Small intestine (tissue), 7 donors: ENCODE measurements around the gene CDH2. TPM values are rescaled to one million over a fixed set of nuclear protein-coding genes. Genes with fewer than 3 reads are reported as not detected.

Experiments
- DNase-seq, 2 donors: peaks; one replicate each; pipeline versions ENCODE4 v3.0.0 to v3.0.0-alpha.2; 2013
- FAIRE-seq: peaks from 2 replicates; lab custom pipeline; 2012; peaks lifted over from hg19 to GRCh38; lab: Jason Lieb, UNC
- H3K27ac ChIP-seq, 3 donors: one replicate each; pipeline ENCODE4 v1.5.1; 2013; ENCODE audit warnings: low read length in 2 of 3, mild to moderate bottlenecking in 2 of 3, control low read depth in 1 of 3, inconsistent platforms in 1 of 3, low read depth in 1 of 3, moderate library complexity in 1 of 3
- H3K27me3 ChIP-seq, 3 donors: one replicate each; pipeline ENCODE4 v1.6.1; 2013; ENCODE audit warnings: low read length in 3 of 3, inconsistent platforms in 1 of 3; ENCODE audit not compliant: control insufficient read depth in 3 of 3, insufficient read depth in 3 of 3
- H3K36me3 ChIP-seq, 3 donors: one replicate each; pipeline ENCODE4 v1.6.1; 2013; ENCODE audit warnings: low read length in 3 of 3, inconsistent platforms in 1 of 3, low read depth in 1 of 3, mild to moderate bottlenecking in 1 of 3, moderate library complexity in 1 of 3; ENCODE audit not compliant: control insufficient read depth in 3 of 3, insufficient read depth in 2 of 3
- H3K4me1 ChIP-seq, 3 donors: one replicate each; pipeline ENCODE4 v1.6.1; 2013; ENCODE audit warnings: low read length in 2 of 3, inconsistent platforms in 1 of 3, low read depth in 1 of 3, mild to moderate bottlenecking in 1 of 3, moderate library complexity in 1 of 3; ENCODE audit not compliant: control insufficient read depth in 3 of 3, insufficient read depth in 2 of 3
- H3K4me3 ChIP-seq, 3 donors: one replicate each; pipeline ENCODE4 v1.5.1; 2013; ENCODE audit warnings: low read length in 3 of 3, control low read depth in 1 of 3, inconsistent platforms in 1 of 3, low read depth in 1 of 3, mild to moderate bottlenecking in 1 of 3, moderate library complexity in 1 of 3
- H3K9me3 ChIP-seq, 2 donors: one replicate each; pipeline ENCODE4 v1.6.1; 2013; ENCODE audit warnings: low read depth in 1 of 2, low read length in 1 of 2; ENCODE audit not compliant: control insufficient read depth in 2 of 2, insufficient read depth in 1 of 2
- WGBS, 3 donors: extraction: QIAGEN DNeasy Blood & Tissue Kit; methylation state at CpG; one replicate each; pipeline ENCODE4 v1.1.7; 2013; 5-methylcytosine and 5-hydroxymethylcytosine counted together
- polyA plus RNA-seq, 4 donors: library from polyadenylated mRNA; stranded (reverse) in 3 of 4; unstranded in 1 of 4; fragments of 200-250 nt in 3 of 4; fragments of 120-200 nt in 1 of 4; gene quantifications; one replicate each; pipeline versions ENCODE4 v1.2.1 to v1.2.3, GENCODE V29; 2013
- donor health status: healthy with polysubstance abuse.
- donor health status: control.
- donor health status: control.
- donor health status: Bipolar disorder and iron deficiency.
- donor health status: healthy.

CDH2 gene
- polyA plus RNA-seq, 4 donors = 1.1 to 8.9 (median 1.5) TPM; not detected in 1

- Histone ChIP-seq H3K27ac (no peak overlapping the region), H3K4me3 (no peak overlapping the region), H3K4me1 (peaks cover 0 to 7% (median 0%) of the 10 kb centered on the region in 3 donors), H3K36me3 (no peaks in the 10 kb centered on the region), H3K9me3 (no peaks in the 10 kb centered on the region), H3K27me3 (peaks cover 0 to 7% (median 0%) of the 10 kb centered on the region in 3 donors)
- no peak for FAIRE-seq
- 50 to 69% (median 60%) methylated on average over 1 of the region's 1 CpG for WGBS, 3 donors
- DNase-seq = no peak
These were observed 96.0 kb downstream of the CDH2 start for GRCh38 chr18:28080876-28081300.

- H3K4me1 ChIP-seq = peaks cover 0 to 7% (median 0%) of the 10 kb centered on the region in 3 donors
- DNase-seq = no peak
- H3K9me3 ChIP-seq = no peaks in the 10 kb centered on the region
- H3K27ac ChIP-seq = no peak overlapping the region
- FAIRE-seq = no peak
- H3K36me3 ChIP-seq = no peaks in the 10 kb centered on the region
- no peak overlapping the region for H3K4me3 ChIP-seq
- WGBS, 3 donors = 82 to 94% (median 90%) methylated on average over 2 of the region's 2 CpGs
- H3K27me3 ChIP-seq = peaks cover 0 to 7% (median 0%) of the 10 kb centered on the region in 3 donors
These were observed 97.0 kb downstream of the CDH2 start for GRCh38 chr18:28079883-28080282.

GRCh38 chr18:28078849-28079248 is 98.1 kb downstream of the CDH2 start:
- peak in 1 of 2 donors; percentile 26 for DNase-seq
- no peak for FAIRE-seq
- no peaks in the 10 kb centered on the region for H3K9me3 ChIP-seq
- H3K36me3 ChIP-seq = no peaks in the 10 kb centered on the region
- peaks cover 0 to 4% (median 0%) of the 10 kb centered on the region in 3 donors for H3K27me3 ChIP-seq
- no peak overlapping the region for H3K27ac ChIP-seq
- H3K4me3 ChIP-seq = no peak overlapping the region
- 9 to 38% (median 26%) methylated on average over 2 of the region's 2 CpGs for WGBS, 3 donors
- peaks cover 0 to 7% (median 0%) of the 10 kb centered on the region in 3 donors for H3K4me1 ChIP-seq

- Histone ChIP-seq H3K9me3 (no peaks in the 10 kb centered on the region), H3K27me3 (no peaks in the 10 kb centered on the region), H3K4me3 (no peak overlapping the region), H3K36me3 (no peaks in the 10 kb centered on the region), H3K27ac (no peak overlapping the region), H3K4me1 (peaks cover 0 to 7% (median 0%) of the 10 kb centered on the region in 3 donors)
- WGBS, 3 donors = 24 to 65% (median 36%) methylated on average over 4 of the region's 4 CpGs
- FAIRE-seq = no peak
- DNase-seq = no peak
These were observed 98.6 kb downstream of the CDH2 start for GRCh38 chr18:28078298-28078697.

GRCh38 chr18:28075501-28075900 is 101.4 kb downstream of the CDH2 start:
- Histone ChIP-seq H3K9me3 (no peaks in the 10 kb centered on the region), H3K27ac (no peak overlapping the region), H3K27me3 (no peaks in the 10 kb centered on the region), H3K36me3 (no peaks in the 10 kb centered on the region), H3K4me1 (peaks cover 0 to 7% (median 0%) of the 10 kb centered on the region in 3 donors), H3K4me3 (no peak overlapping the region)
- no peak for DNase-seq
- WGBS, 3 donors = 75 to 89% (median 88%) methylated on average over 3 of the region's 3 CpGs
- no peak for FAIRE-seq

GRCh38 chr18:28074076-28074475 is 102.9 kb downstream of the CDH2 start:
- H3K27ac ChIP-seq = no peak overlapping the region
- H3K36me3 ChIP-seq = no peaks in the 10 kb centered on the region
- H3K9me3 ChIP-seq = no peaks in the 10 kb centered on the region
- H3K4me1 ChIP-seq = peaks cover 0 to 7% (median 0%) of the 10 kb centered on the region in 3 donors
- FAIRE-seq (no peak), DNase-seq (no peak)
- H3K4me3 ChIP-seq = no peak overlapping the region
- H3K27me3 ChIP-seq = no peaks in the 10 kb centered on the region
- WGBS, 3 donors = 40 to 70% (median 54%) methylated on average over 1 of the region's 1 CpG

- Histone ChIP-seq H3K36me3 (no peaks in the 10 kb centered on the region), H3K4me1 (peaks cover 0 to 7% (median 0%) of the 10 kb centered on the region in 3 donors), H3K4me3 (no peak overlapping the region), H3K27me3 (no peaks in the 10 kb centered on the region), H3K9me3 (no peaks in the 10 kb centered on the region), H3K27ac (no peak overlapping the region)
- no peak for FAIRE-seq
- WGBS, 3 donors = 8 to 24% (median 21%) methylated on average over 3 of the region's 3 CpGs
- no peak for DNase-seq
These were observed 103.3 kb downstream of the CDH2 start for GRCh38 chr18:28073658-28074057.

GRCh38 chr18:28071199-28071598 is 105.7 kb downstream of the CDH2 start:
- WGBS, 3 donors = 21 to 62% (median 42%) methylated on average over 5 of the region's 5 CpGs
- Histone ChIP-seq H3K27ac (no peak overlapping the region), H3K9me3 (no peaks in the 10 kb centered on the region), H3K27me3 (no peaks in the 10 kb centered on the region), H3K36me3 (no peaks in the 10 kb centered on the region), H3K4me1 (no peaks in the 10 kb centered on the region), H3K4me3 (no peak overlapping the region)
- peak in 1 of 2 donors; percentile 8 for DNase-seq
- FAIRE-seq = no peak

GRCh38 chr18:28068207-28068606 is 108.7 kb downstream of the CDH2 start:
- Histone ChIP-seq H3K4me3 (no peak overlapping the region), H3K27me3 (peaks cover 0 to 3% (median 0%) of the 10 kb centered on the region in 3 donors), H3K9me3 (no peaks in the 10 kb centered on the region), H3K36me3 (no peaks in the 10 kb centered on the region), H3K27ac (no peak overlapping the region), H3K4me1 (no peaks in the 10 kb centered on the region)
- FAIRE-seq (no peak), DNase-seq (no peak)
- 64 to 78% (median 76%) methylated on average over 2 of the region's 2 CpGs for WGBS, 3 donors
